ENCODE data around the gene LYPD6B.
A peak's percentile ranks its signal among the peaks of the same experiment; 100 is the strongest.

LYPD6B gene

GRCh38 chr2:149015501-149015900 is 23.0 kb upstream of the LYPD6B start:
- no peaks in the 10 kb centered on the region for H3K9me3 Mint-ChIP-seq
- H3K4me1 Mint-ChIP-seq, result peaks cover 36% of the 10 kb centered on the region
- no peak for TF ChIP-seq CTCF (IDR thresholded peaks at IDR 0.05)
- H3K27ac Mint-ChIP-seq, result no peak overlapping the region
- H3K36me3 Mint-ChIP-seq (ENCODE audit: low read depth), result peaks cover 9% of the 10 kb centered on the region
- no peak overlapping the region for H3K4me3 Mint-ChIP-seq
- no peaks in the 10 kb centered on the region for H3K27me3 Mint-ChIP-seq (ENCODE audit: low read depth, poor library complexity)
- no peak for DNase-seq

- no peaks in the 10 kb centered on the region for H3K9me3 Mint-ChIP-seq
- peaks cover 41% of the 10 kb centered on the region for H3K4me1 Mint-ChIP-seq
- peaks cover 9% of the 10 kb centered on the region for H3K36me3 Mint-ChIP-seq (ENCODE audit: low read depth)
- H3K27ac Mint-ChIP-seq, result peak overlapping the region; percentile 19
- DNase-seq, result no peak
- no peak for TF ChIP-seq CTCF (IDR thresholded peaks at IDR 0.05)
- H3K4me3 Mint-ChIP-seq, result no peak overlapping the region
- H3K27me3 Mint-ChIP-seq (ENCODE audit: low read depth, poor library complexity), result no peaks in the 10 kb centered on the region
Measured at GRCh38 chr2:149015926-149016563, 22.5 kb upstream of the LYPD6B start.

- peak; percentile 91 for TF ChIP-seq CTCF (IDR thresholded peaks at IDR 0.05)
- DNase-seq, result peak; percentile 88
Measured at GRCh38 chr2:149017116-149017985, 21.1 kb upstream of the LYPD6B start.

GRCh38 chr2:149018981-149019380 is 19.5 kb upstream of the LYPD6B start:
- DNase-seq, result no peak
- TF ChIP-seq CTCF (IDR thresholded peaks at IDR 0.05), result no peak
- H3K4me1 Mint-ChIP-seq, result peaks cover 53% of the 10 kb centered on the region
- no peak overlapping the region for H3K4me3 Mint-ChIP-seq
- no peaks in the 10 kb centered on the region for H3K9me3 Mint-ChIP-seq
- H3K27ac Mint-ChIP-seq, result no peak overlapping the region
- no peaks in the 10 kb centered on the region for H3K27me3 Mint-ChIP-seq (ENCODE audit: low read depth, poor library complexity)
- H3K36me3 Mint-ChIP-seq (ENCODE audit: low read depth), result peaks cover 15% of the 10 kb centered on the region

More at GRCh38 chr2:149017116-149017985, 21.1 kb upstream of the LYPD6B start:
- H3K36me3 Mint-ChIP-seq (ENCODE audit: low read depth), result peaks cover 10% of the 10 kb centered on the region
- no peak overlapping the region for H3K4me3 Mint-ChIP-seq
- H3K9me3 Mint-ChIP-seq, result no peaks in the 10 kb centered on the region
- no peak overlapping the region for H3K27ac Mint-ChIP-seq
- no peaks in the 10 kb centered on the region for H3K27me3 Mint-ChIP-seq (ENCODE audit: low read depth, poor library complexity)
- peaks cover 53% of the 10 kb centered on the region for H3K4me1 Mint-ChIP-seq

GRCh38 chr2:149019768-149020167 is 18.7 kb upstream of the LYPD6B start:
- TF ChIP-seq CTCF (IDR thresholded peaks at IDR 0.05), result no peak
- peaks cover 53% of the 10 kb centered on the region for H3K4me1 Mint-ChIP-seq
- H3K36me3 Mint-ChIP-seq (ENCODE audit: low read depth), result peaks cover 15% of the 10 kb centered on the region

More at GRCh38 chr2:149019768-149020167, 18.7 kb upstream of the LYPD6B start:
- no peak overlapping the region for H3K4me3 Mint-ChIP-seq
- DNase-seq, result no peak
- H3K27ac Mint-ChIP-seq, result peak overlapping the region; percentile 86
- no peaks in the 10 kb centered on the region for H3K9me3 Mint-ChIP-seq
- no peaks in the 10 kb centered on the region for H3K27me3 Mint-ChIP-seq (ENCODE audit: low read depth, poor library complexity)
